BLaER1 treated with 17β-estradiol and CSF1 and Interleukin-3, amounts not matched to agents 10 nM and 100 nM (cell line): ENCODE results near the gene NCOA7.
"Not testable (repeated sequence)": the region's sequence is repeated elsewhere in the genome, so short reads cannot be mapped to it uniquely, and the experiment has no call there.

Experiments used
- H3K27ac ChIP-seq, 11 experiments: shearing (Covaris generic); formaldehyde crosslinking; 2 replicates each; pipeline ENCODE4 v1.8.1; 2022
- H3K27me3 ChIP-seq, 11 experiments: shearing (Covaris generic); formaldehyde crosslinking; 2 replicates each; pipeline ENCODE4 v1.8.1; 2022
- H3K36me3 ChIP-seq, 11 experiments: shearing (Covaris generic); formaldehyde crosslinking; 2 replicates each; pipeline ENCODE4 v1.8.1; 2022
- H3K4me1 ChIP-seq, 10 experiments: shearing (Covaris generic); formaldehyde crosslinking; 2 replicates each; pipeline ENCODE4 v1.8.1; 2022
- H3K4me2 ChIP-seq, 11 experiments: shearing (Covaris generic); formaldehyde crosslinking; 2 replicates each; pipeline ENCODE4 v1.8.1; 2022
- H3K4me3 ChIP-seq, 10 experiments: shearing (Covaris generic); formaldehyde crosslinking; 2 replicates each; pipeline ENCODE4 v1.8.1; 2022
- H3K9ac ChIP-seq, 11 experiments: shearing (Covaris generic); formaldehyde crosslinking; 2 replicates each; pipeline ENCODE4 v1.8.1; 2022
- H3K9me3 ChIP-seq, 11 experiments: shearing (Covaris generic); formaldehyde crosslinking; replicated peaks in 1 of 11; 2 replicates each; pipeline ENCODE4 v1.8.1; 2022
- H4K20me1 ChIP-seq, 11 experiments: shearing (Covaris generic); formaldehyde crosslinking; 2 replicates each; pipeline ENCODE4 v1.8.1; 2022
- Cebpa-rat ChIP-seq, 11 experiments: shearing (Covaris generic); IDR thresholded peaks; 2 replicates each; pipeline ENCODE4 v1.8.1; 2022

Gene NCOA7

DNA sequence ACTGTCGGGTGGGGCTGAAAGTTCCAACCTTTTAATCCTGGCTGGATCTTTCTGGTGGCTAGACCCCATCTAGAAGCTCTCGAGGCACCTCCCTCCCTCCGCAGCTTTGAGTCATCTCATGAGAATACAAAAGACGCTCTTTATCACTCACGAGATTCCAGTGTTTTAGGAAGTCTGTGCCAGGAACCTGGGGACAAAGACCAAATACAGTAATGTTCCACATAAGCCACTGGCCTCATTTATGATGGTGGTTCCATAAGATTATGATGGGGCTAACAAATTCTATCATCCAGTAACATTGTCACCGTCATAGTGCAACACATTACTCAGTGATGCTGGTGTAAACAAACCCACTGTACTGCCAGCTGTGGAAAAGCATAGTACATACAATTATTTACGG is 48.7 kb downstream of the NCOA7 start:
- H3K27ac ChIP-seq, result no peak overlapping the region
- no peak for TF ChIP-seq Cebpa-rat (IDR thresholded peaks at IDR 0.05)
- H3K4me1 ChIP-seq, result peaks cover 0 to 31% (median 20%) of the 10 kb centered on the region in 10 experiments; a peak in 14 of 20 replicates
- no peaks in the 10 kb centered on the region for H4K20me1 ChIP-seq
- H3K4me2 ChIP-seq, result no peak overlapping the region
- H3K9me3 ChIP-seq, result no peaks in the 10 kb centered on the region
- H3K36me3 ChIP-seq, result no peaks in the 10 kb centered on the region
- no peaks in the 10 kb centered on the region for H3K27me3 ChIP-seq
- no peak overlapping the region for H3K9ac ChIP-seq
- H3K4me3 ChIP-seq, result no peak overlapping the region

DNA sequence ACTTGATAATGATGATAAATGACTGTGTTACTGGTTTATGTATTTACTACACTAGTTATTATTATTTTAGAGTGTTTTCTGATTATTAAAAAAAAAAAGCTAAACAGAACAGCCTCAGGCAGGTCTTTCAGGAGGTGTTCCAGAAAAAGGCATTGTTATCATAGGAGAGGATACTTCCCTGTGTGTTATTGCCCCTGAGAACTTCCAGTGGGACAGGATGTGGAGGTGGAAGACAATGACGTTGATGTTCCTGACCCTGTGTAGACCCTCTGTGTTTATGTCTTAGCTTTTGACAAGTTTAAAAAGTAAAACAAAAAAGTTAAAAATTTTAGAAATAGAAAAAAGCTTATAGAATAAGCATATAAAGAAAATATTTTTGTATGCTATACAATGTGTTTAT is 49.1 kb downstream of the NCOA7 start:
- no peaks in the 10 kb centered on the region for H3K9me3 ChIP-seq
- no peaks in the 10 kb centered on the region for H4K20me1 ChIP-seq
- TF ChIP-seq Cebpa-rat (IDR thresholded peaks at IDR 0.05), result no peak
- no peak overlapping the region for H3K4me3 ChIP-seq
- H3K27ac ChIP-seq, result no peak overlapping the region
- no peak overlapping the region for H3K9ac ChIP-seq
- peaks cover 0 to 29% (median 19%) of the 10 kb centered on the region in 10 experiments; a peak in 14 of 20 replicates for H3K4me1 ChIP-seq
- H3K4me2 ChIP-seq, result no peak overlapping the region
- no peaks in the 10 kb centered on the region for H3K27me3 ChIP-seq
- H3K36me3 ChIP-seq, result no peaks in the 10 kb centered on the region

DNA sequence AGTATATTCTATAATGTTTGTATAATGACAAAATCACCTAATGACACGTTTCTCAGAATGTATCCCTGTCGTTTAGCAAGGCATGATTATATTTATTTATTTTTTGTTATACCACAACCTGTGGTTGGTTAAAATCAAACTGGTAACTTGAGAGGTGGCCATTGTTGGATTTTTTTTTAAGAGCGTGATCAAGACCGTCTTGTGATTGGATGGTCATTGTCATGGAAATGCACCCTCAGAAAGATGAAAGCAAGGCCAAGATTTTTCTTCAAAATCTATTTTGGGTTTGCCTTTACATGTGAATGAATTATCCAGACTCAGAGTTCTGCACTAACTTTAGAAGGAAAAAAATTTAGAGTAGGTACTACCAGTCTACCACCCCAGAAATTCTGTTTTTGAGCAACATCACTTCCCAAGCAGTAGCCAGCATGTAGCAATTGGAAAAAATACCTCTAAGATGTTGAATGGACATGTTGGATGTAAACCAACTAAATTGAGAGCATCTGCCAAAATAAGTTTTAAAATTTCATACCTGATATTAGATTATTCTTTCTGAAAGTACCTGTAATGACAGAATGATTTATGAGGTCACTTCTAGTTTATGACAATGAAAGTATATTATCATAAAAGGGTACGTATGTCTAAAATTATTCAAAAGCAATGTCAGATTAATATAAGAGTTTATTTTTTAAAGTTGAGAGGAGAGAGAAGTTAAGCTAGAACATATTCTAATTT is 50.8 kb downstream of the NCOA7 start:
- H3K4me3 ChIP-seq, result no peak overlapping the region
- H3K27me3 ChIP-seq, result no peaks in the 10 kb centered on the region
- no peaks in the 10 kb centered on the region for H4K20me1 ChIP-seq
- TF ChIP-seq Cebpa-rat (IDR thresholded peaks at IDR 0.05), result no peak
- H3K4me2 ChIP-seq, result no peak overlapping the region
- H3K36me3 ChIP-seq, result no peaks in the 10 kb centered on the region
- no peaks in the 10 kb centered on the region for H3K9me3 ChIP-seq
- H3K4me1 ChIP-seq, result peaks cover 0 to 28% (median 16%) of the 10 kb centered on the region in 10 experiments; a peak in 14 of 20 replicates
- no peak overlapping the region for H3K9ac ChIP-seq
- no peak overlapping the region for H3K27ac ChIP-seq

DNA sequence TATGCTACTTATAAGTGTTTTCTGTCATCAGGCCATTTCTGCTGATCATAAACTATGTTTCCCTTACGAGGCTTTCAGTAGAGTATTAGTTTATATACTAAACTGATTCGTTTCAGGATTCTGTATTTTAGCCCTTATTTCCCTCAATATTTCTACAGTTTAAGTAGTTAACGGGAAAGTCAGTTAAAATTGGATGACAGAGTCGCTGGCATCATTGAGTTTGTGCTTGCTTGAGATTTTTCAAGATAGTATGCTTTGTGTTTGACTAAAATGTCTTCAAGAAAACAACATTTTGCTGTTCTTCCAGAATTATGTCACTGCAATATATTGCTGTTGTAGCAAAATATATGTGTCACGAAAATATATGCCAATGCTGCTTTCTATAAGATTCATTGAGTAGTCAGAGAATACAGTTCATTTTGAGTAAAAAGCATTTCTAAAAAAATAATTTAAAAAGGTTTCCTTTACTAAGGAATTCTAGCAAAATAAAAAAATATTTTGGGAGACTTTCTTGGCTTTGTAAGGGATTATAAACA is 51.4 kb downstream of the NCOA7 start:
- Histone ChIP-seq H3K4me3 (no peak overlapping the region), H3K9me3 (no peaks in the 10 kb centered on the region), H4K20me1 (no peaks in the 10 kb centered on the region), H3K9ac (no peak overlapping the region), H3K36me3 (no peaks in the 10 kb centered on the region), H3K27ac (no peak overlapping the region), H3K27me3 (no peaks in the 10 kb centered on the region), H3K4me2 (no peak overlapping the region), H3K4me1 (peaks cover 0 to 28% (median 16%) of the 10 kb centered on the region in 10 experiments; a peak in 14 of 20 replicates)
- no peak for TF ChIP-seq Cebpa-rat (IDR thresholded peaks at IDR 0.05)

DNA sequence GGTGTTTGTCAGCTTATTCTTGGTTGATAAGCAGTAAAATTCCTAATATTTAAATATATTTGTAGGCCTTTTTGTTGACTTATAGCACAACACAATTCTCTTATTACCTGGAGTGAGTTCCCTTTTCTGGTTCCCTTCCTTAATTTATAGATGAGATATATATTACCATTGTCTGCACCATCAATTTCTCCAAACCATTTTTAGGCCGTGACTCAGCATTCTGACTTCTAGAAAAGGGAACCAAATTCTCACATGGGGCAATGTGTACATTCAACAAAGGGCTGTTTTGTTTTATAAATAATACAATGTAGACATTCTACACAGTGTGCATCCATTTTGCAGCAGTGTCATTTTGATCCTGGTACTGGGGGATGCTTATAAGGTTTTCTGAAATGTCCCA is 52.8 kb downstream of the NCOA7 start:
- Histone ChIP-seq H4K20me1 (no peaks in the 10 kb centered on the region), H3K27me3 (no peaks in the 10 kb centered on the region), H3K36me3 (no peaks in the 10 kb centered on the region), H3K9me3 (no peaks in the 10 kb centered on the region), H3K9ac (peak overlapping the region in 4 of 11 experiments; percentile 35 to 61 (median 52); a peak in 5 of 22 replicates), H3K27ac (peak overlapping the region in 9 of 11 experiments; percentile 3 to 81 (median 64); a peak in 15 of 22 replicates), H3K4me2 (peak overlapping the region in 8 of 11 experiments; percentile 16 to 85 (median 72); a peak in 14 of 22 replicates), H3K4me3 (no peak overlapping the region), H3K4me1 (peaks cover 0 to 28% (median 16%) of the 10 kb centered on the region in 10 experiments; a peak in 14 of 20 replicates)
- TF ChIP-seq Cebpa-rat (IDR thresholded peaks at IDR 0.05), result no peak

DNA sequence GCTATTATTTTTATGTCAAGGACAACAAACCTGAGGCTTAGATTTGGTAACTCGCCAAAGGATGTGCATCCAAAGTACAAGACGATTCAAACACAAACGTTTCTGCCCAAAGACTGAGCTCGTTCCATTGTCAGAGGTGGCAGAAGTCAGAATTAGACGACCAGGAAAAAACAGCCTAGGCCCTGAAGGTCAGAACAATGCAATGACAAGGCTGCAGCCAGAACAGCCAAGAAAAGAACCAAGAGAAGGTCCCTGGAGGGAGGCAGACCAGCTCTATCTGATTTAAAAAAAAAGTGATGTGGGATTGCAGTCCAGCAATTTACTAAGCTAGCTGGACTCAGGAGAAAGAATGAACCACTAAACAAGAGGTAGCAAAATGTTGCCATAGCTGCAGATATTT is 54.2 kb downstream of the NCOA7 start:
- no peaks in the 10 kb centered on the region for H3K27me3 ChIP-seq
- H4K20me1 ChIP-seq, result no peaks in the 10 kb centered on the region
- no peaks in the 10 kb centered on the region for H3K36me3 ChIP-seq
- H3K27ac ChIP-seq, result no peak overlapping the region
- H3K4me1 ChIP-seq, result peaks cover 0 to 28% (median 16%) of the 10 kb centered on the region in 10 experiments; a peak in 14 of 20 replicates
- no peak overlapping the region for H3K9ac ChIP-seq
- TF ChIP-seq Cebpa-rat (IDR thresholded peaks at IDR 0.05), result no peak
- no peak overlapping the region for H3K4me2 ChIP-seq
- H3K9me3 ChIP-seq, result no peaks in the 10 kb centered on the region
- H3K4me3 ChIP-seq, result no peak overlapping the region

DNA sequence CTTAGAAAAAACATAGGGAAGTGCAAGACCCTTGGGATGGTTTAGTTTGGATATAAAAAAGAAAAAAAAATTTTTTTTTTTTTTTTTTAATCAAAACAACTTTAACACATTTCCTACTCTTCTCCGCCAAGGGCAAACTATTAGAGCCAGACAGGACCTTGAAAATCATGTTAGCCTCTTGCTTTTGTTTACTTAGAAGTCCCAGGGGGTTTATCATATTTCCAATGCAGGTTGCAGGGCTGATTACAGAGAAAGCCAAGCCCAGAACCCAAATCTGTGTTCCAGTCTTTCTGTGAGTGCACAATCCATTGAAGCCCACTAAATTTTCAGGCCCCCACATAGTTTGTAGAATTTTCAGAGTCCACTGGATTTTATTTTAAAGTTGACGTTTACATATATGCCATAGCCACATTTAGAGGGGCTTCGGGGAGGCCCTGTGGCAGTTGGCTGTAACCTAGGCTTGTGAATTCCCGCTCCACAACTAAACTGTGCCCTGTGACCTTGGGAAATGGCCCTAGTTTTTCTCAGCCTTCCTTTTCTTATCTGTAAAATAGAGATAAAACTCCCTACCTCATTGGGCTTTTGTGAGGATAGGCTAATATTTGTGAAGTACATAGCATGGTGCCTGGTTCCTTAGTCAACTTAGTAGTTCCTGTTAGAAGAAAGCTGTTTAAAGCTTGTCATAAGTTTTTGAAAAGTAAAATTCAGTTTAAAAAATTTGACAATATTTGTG is 55.7 kb downstream of the NCOA7 start:
- Histone ChIP-seq H3K27me3 (no peaks in the 10 kb centered on the region), H3K27ac (no peak overlapping the region), H3K4me1 (peaks cover 0 to 28% (median 16%) of the 10 kb centered on the region in 10 experiments; a peak in 14 of 20 replicates), H3K9ac (no peak overlapping the region), H3K4me2 (no peak overlapping the region), H4K20me1 (no peaks in the 10 kb centered on the region), H3K9me3 (no peaks in the 10 kb centered on the region), H3K36me3 (no peaks in the 10 kb centered on the region), H3K4me3 (no peak overlapping the region)
- no peak for TF ChIP-seq Cebpa-rat (IDR thresholded peaks at IDR 0.05)

DNA sequence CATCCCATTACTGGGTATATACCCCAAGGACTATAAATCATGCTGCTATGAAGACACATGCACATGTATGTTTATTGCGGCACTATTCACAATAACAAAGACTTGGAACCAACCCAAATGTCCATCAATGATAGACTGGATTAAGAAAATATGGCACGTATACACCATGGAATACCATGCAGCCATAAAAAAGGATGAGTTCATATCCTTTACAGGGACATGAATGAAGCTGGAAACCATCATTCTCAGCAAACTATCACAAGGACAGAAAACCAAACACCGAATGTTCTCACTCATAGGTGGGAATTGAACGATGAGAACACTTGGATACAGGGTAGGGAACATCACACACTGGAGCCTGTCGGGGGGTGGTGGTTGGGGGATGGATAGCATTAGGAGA is 57.5 kb downstream of the NCOA7 start:
- Histone ChIP-seq H3K4me1 (peaks cover 0 to 28% (median 15%) of the 10 kb centered on the region in 10 experiments; a peak in 14 of 20 replicates), H3K9me3 (peaks cover 9 to 12% (median 10%) of the 10 kb centered on the region in 11 experiments)
- not testable (repeated sequence) for H3K9ac ChIP-seq, H3K36me3 ChIP-seq, H3K4me2 ChIP-seq, H4K20me1 ChIP-seq, H3K27ac ChIP-seq, H3K27me3 ChIP-seq, H3K4me3 ChIP-seq

DNA sequence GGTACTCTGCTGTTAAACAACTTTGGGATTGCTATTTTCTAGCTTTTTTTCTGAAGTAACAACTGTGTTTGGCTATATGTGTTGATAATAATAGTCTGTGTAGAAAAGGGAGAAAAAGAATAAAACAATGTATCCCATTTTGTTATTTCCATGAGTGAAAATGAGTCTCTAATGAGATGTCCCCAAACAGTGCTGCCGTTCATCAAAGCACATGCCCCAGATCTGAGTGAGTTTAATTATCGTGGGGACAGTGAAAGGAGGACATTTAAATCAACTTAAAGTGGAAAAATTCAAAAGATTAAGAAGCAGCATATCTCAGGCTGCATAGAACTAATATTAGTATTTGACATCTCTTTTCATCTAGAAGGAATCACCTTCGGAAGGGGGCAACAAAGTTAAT is 59.6 kb downstream of the NCOA7 start:
- no peak overlapping the region for H3K4me3 ChIP-seq
- H3K4me1 ChIP-seq, result peaks cover 0 to 14% (median 6%) of the 10 kb centered on the region in 10 experiments; a peak in 9 of 20 replicates
- H3K4me2 ChIP-seq, result no peak overlapping the region
- no peak overlapping the region for H3K27ac ChIP-seq
- H3K9ac ChIP-seq, result no peak overlapping the region
- H3K36me3 ChIP-seq, result peaks cover 0 to under 1% (median 0%) of the 10 kb centered on the region in 11 experiments; a peak in 3 of 22 replicates
- TF ChIP-seq Cebpa-rat (IDR thresholded peaks at IDR 0.05), result no peak
- no peaks in the 10 kb centered on the region for H3K27me3 ChIP-seq
- no peaks in the 10 kb centered on the region for H4K20me1 ChIP-seq
- peaks cover 9 to 12% (median 10%) of the 10 kb centered on the region in 11 experiments for H3K9me3 ChIP-seq
